Cardiac muscle cell (in vitro differentiated cells and primary cell): ENCODE measurements around the gene MMP2. TPM values are rescaled to one million over a fixed set of nuclear protein-coding genes. Genes with fewer than 3 reads are reported as not detected.

Source experiments
- DNase-seq, 2 donors: peaks; one replicate each; pipeline versions ENCODE4 v3.0.0 to v3.0.0-alpha.2; 2010 to 2017; ENCODE audit warnings: low read depth in 1 of 2, low spot score in 1 of 2
- H3K27ac ChIP-seq: fragments of 200-600 bp; sonication (generic); 2 replicates; pipeline ENCODE4 v1.5.1; 2016
- H3K27me3 ChIP-seq: fragments of 200-600 bp; sonication (generic); 2 replicates; pipeline ENCODE4 v1.6.0; 2016; ENCODE audit warnings: control low read depth
- H3K36me3 ChIP-seq: fragments of 200-600 bp; sonication (generic); 2 replicates; pipeline ENCODE4 v1.5.1; 2016; ENCODE audit warnings: control low read depth
- H3K4me1 ChIP-seq: fragments of 200-600 bp; sonication (generic); 2 replicates; pipeline ENCODE4 v1.8.1; 2017; ENCODE audit warnings: low read depth, mild to moderate bottlenecking, mixed run types
- H3K4me3 ChIP-seq: fragments of 200-600 bp; sonication (generic); 2 replicates; pipeline ENCODE4 v1.5.1; 2016; ENCODE audit warnings: mild to moderate bottlenecking
- H3K9me3 ChIP-seq: fragments of 200-600 bp; sonication (generic); 2 replicates; pipeline ENCODE4 v1.5.1; 2017; ENCODE audit warnings: low read depth, mild to moderate bottlenecking, control low read depth
- CTCF ChIP-seq: IDR thresholded peaks from 2 replicates; pipeline ENCODE4 v1.5.1; 2012; ENCODE audit warnings: low read depth, mild to moderate bottlenecking, low read length
- polyA plus RNA-seq: library from polyadenylated mRNA; unstranded; fragments of >200 nt; fragmentation: Nextera tagmentation; extraction: Ambion mirVana; gene quantifications from 2 replicates; pipeline ENCODE4 v1.2.1, GENCODE V29; 2016
- total RNA-seq: library from RNA; depleted of rRNA; stranded (reverse); fragments of >200 nt; gene quantifications from 2 replicates; pipeline ENCODE4 v1.2.3, GENCODE V29; 2016

MMP2 gene
- total and polyA plus RNA-seq, 2 experiments from 2014 or later = 39.9 to 44.3 TPM

DNA sequence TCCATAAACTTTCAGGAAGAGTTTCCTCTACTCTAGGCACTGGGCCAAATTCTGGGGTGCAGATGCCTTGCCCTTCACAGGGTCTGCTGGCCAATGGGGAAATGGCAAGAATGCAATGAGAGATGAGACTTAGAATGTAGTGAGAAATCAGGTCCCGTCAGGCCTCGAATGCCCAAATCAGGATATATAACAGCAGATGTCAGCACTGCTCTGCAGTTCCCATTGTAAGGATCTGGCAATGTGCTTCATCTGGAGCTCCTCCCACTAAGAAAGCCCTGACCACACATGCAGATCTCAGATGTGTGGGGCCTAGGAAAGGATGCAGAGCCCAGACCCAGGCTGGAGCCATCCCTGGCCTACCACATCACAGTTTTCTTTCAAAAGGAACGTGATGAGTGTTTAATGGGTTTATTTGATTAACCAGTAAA is 16.0 kb downstream of the MMP2 start:
- H3K9me3 ChIP-seq = no peaks in the 10 kb centered on the region
- peaks cover 5% of the 10 kb centered on the region for H3K4me1 ChIP-seq

GRCh38 chr16:55495616-55496289 is 16.8 kb downstream of the MMP2 start:
- Histone ChIP-seq H3K4me3 (no peak overlapping the region), H3K36me3 (no peaks in the 10 kb centered on the region), H3K9me3 (no peaks in the 10 kb centered on the region), H3K27ac (no peak overlapping the region), H3K4me1 (peaks cover 13% of the 10 kb centered on the region), H3K27me3 (no peaks in the 10 kb centered on the region)
- no peak for TF ChIP-seq CTCF
- peak in 1 of 2 donors; percentile 41 for DNase-seq

More for the DNA sequence above, 16.0 kb downstream of the MMP2 start:
- no peak overlapping the region for H3K27ac ChIP-seq
- no peak overlapping the region for H3K4me3 ChIP-seq
- DNase-seq = peak; percentile 42 to 95
- H3K36me3 ChIP-seq = no peaks in the 10 kb centered on the region
- peak; percentile 38 for TF ChIP-seq CTCF
- no peaks in the 10 kb centered on the region for H3K27me3 ChIP-seq

- H3K9me3 ChIP-seq = no peaks in the 10 kb centered on the region
- DNase-seq = no peak
- H3K36me3 ChIP-seq = no peaks in the 10 kb centered on the region
- no peak overlapping the region for H3K4me3 ChIP-seq
- H3K27ac ChIP-seq = no peak overlapping the region
- TF ChIP-seq CTCF = no peak
- H3K4me1 ChIP-seq = peaks cover 17% of the 10 kb centered on the region
- H3K27me3 ChIP-seq = no peaks in the 10 kb centered on the region
Measured at GRCh38 chr16:55496509-55497145, 17.6 kb downstream of the MMP2 start.

DNA sequence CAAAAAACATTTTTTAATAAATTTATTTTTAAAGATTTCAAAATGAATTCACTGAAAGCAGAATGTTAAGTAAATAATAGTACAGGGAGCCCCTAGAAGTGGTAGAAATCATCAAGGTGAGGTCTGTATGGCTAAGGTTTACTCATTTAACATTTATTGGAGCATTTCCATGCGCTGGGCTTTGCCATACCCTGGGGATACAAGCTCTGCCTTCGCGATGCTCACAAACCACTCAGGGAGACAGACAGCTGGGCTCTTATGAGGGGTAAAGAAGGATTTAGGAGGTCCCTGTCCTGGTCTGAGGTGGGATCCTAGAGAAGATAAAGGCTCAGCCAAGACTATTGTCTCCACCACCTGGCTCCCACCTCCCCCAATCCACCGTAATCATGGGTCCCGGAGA is 18.6 kb downstream of the MMP2 start:
- H3K27ac ChIP-seq = no peak overlapping the region
- no peaks in the 10 kb centered on the region for H3K36me3 ChIP-seq
- TF ChIP-seq CTCF = no peak
- H3K27me3 ChIP-seq = no peaks in the 10 kb centered on the region
- no peak for DNase-seq
- no peak overlapping the region for H3K4me3 ChIP-seq
- H3K9me3 ChIP-seq = no peaks in the 10 kb centered on the region
- H3K4me1 ChIP-seq = peaks cover 24% of the 10 kb centered on the region

- DNase-seq = no peak
- Histone ChIP-seq H3K27ac (no peak overlapping the region), H3K36me3 (no peaks in the 10 kb centered on the region), H3K4me3 (no peak overlapping the region), H3K9me3 (no peaks in the 10 kb centered on the region), H3K27me3 (no peaks in the 10 kb centered on the region), H3K4me1 (peaks cover 27% of the 10 kb centered on the region)
- no peak for TF ChIP-seq CTCF
Measured at GRCh38 chr16:55498101-55498500, 19.1 kb downstream of the MMP2 start.
